ENCODE data around the gene HADH. TPM values are rescaled to one million over a fixed set of nuclear protein-coding genes. Genes with fewer than 3 reads are reported as not detected.

HADH gene
- total RNA-seq, 1 donor from 2014 or later: 44.1 TPM

DNA sequence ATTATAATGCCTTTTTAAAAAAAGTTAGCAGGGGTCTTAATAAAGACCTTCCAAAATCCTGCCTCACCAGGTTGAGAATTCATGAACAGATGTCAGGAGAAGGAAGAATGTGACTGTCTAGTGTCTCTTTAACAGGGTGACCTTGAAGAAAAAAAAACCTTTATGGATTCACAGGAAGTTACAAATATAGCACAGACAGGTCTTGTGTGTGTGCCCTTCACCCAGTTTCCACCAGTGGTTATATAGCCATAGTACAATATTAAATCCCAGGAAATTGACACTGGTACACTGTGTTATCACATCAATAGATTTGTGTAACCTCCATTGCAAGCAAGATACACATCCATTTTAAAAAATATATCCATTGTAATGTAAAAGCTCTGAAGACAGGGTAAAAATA lies 43.7 kb downstream of the HADH start:
- no peaks in the 10 kb centered on the region for H3K27me3 Mint-ChIP-seq
- DNase-seq (ENCODE audit: low spot score, unreplicated experiment): no peak
- no peaks in the 10 kb centered on the region for H3K9me3 Mint-ChIP-seq (ENCODE audit: low read depth)
- no peak overlapping the region for H3K4me3 Mint-ChIP-seq (ENCODE audit: low read depth)
- no peak overlapping the region for H3K27ac Mint-ChIP-seq
- no peak for TF ChIP-seq CTCF (IDR thresholded peaks at IDR 0.05; ENCODE audit: unreplicated experiment)
- peaks cover 23% of the 10 kb centered on the region for H3K36me3 Mint-ChIP-seq (ENCODE audit: insufficient read depth)
- H3K4me1 Mint-ChIP-seq (ENCODE audit: low read depth): no peaks in the 10 kb centered on the region

DNA sequence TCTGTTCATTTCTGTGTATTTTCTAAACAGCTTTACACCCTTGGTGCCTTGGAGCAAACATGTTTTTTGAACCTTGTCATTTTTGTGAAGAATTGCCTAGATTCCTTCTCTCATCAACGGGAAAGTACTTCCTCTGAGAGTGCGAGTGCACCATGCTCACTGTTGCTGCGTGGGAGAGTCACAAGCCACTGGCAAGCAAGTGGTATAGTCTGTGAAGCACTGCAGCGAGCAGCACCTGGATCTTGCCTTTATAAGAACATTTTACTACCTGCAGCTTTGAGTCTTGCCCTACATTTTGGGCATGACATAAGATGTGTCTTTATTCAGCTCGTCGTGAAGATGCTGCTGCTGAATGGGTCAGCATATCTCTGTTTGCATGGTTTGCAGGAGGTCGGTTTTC lies 44.9 kb downstream of the HADH start:
- Mint-ChIP-seq H3K36me3 (ENCODE audit: insufficient read depth) (peaks cover 19% of the 10 kb centered on the region), H3K27ac (no peak overlapping the region), H3K4me3 (ENCODE audit: low read depth) (no peak overlapping the region), H3K4me1 (ENCODE audit: low read depth) (no peaks in the 10 kb centered on the region), H3K9me3 (ENCODE audit: low read depth) (no peaks in the 10 kb centered on the region), H3K27me3 (no peaks in the 10 kb centered on the region)
- TF ChIP-seq CTCF (IDR thresholded peaks at IDR 0.05; ENCODE audit: unreplicated experiment): no peak
- DNase-seq (ENCODE audit: low spot score, unreplicated experiment): no peak

DNA sequence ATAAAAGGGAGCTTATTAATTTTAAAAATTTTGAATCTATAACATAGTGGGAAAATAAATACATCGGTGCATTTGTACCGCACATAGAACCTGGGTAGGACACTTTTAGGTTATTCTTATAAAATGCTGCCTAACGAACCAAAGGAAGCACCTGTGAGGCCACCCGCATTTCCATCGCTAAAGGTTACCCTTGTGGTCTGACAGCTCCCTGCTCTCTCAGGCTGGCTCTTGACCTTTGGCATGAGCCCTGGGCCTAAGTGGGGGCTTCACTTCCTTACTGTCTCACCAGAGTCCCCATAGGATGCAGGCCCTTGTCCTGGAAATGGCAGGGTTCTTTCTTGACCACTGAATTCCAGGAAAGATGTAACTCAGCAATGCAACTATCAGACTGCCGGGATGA lies 46.0 kb downstream of the HADH start:
- H3K27ac Mint-ChIP-seq: no peak overlapping the region
- H3K9me3 Mint-ChIP-seq (ENCODE audit: low read depth): no peaks in the 10 kb centered on the region
- no peak overlapping the region for H3K4me3 Mint-ChIP-seq (ENCODE audit: low read depth)
- H3K4me1 Mint-ChIP-seq (ENCODE audit: low read depth): no peaks in the 10 kb centered on the region
- TF ChIP-seq CTCF (IDR thresholded peaks at IDR 0.05; ENCODE audit: unreplicated experiment): no peak
- no peak for DNase-seq (ENCODE audit: low spot score, unreplicated experiment)
- H3K27me3 Mint-ChIP-seq: no peaks in the 10 kb centered on the region
- H3K36me3 Mint-ChIP-seq (ENCODE audit: insufficient read depth): peaks cover 13% of the 10 kb centered on the region

DNA sequence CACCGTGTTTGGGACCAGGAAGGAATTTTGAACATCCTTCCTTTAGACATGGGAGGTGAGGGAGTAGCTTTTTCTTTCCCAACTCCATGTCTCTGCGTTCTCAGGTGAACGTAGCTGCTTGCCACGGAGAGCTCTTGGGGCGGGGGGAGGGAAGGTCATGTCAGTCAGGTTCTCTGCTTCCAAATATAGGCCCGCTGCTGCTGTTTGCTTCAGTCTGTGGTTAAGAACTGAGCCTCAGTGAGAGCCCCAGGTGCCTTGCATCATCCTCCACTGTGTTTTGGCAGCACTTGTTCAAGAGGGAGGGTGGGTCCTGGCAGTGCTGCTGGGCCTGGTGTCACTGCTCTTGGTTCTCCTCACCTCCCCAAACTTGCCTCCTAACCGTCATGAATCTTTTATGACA lies 46.5 kb downstream of the HADH start:
- H3K27ac Mint-ChIP-seq: no peak overlapping the region
- no peak overlapping the region for H3K4me3 Mint-ChIP-seq (ENCODE audit: low read depth)

GRCh38 chr4:108037884-108038283 lies 48.2 kb downstream of the HADH start:
- Mint-ChIP-seq H3K4me3 (ENCODE audit: low read depth) (no peak overlapping the region), H3K4me1 (ENCODE audit: low read depth) (no peaks in the 10 kb centered on the region), H3K27me3 (no peaks in the 10 kb centered on the region), H3K27ac (no peak overlapping the region), H3K36me3 (ENCODE audit: insufficient read depth) (peaks cover 6% of the 10 kb centered on the region), H3K9me3 (ENCODE audit: low read depth) (no peaks in the 10 kb centered on the region)
- DNase-seq (ENCODE audit: low spot score, unreplicated experiment): no peak
- no peak for TF ChIP-seq CTCF (IDR thresholded peaks at IDR 0.05; ENCODE audit: unreplicated experiment)

More for the DNA sequence above, 46.5 kb downstream of the HADH start:
- H3K4me1 Mint-ChIP-seq (ENCODE audit: low read depth): no peaks in the 10 kb centered on the region
- no peaks in the 10 kb centered on the region for H3K9me3 Mint-ChIP-seq (ENCODE audit: low read depth)
- TF ChIP-seq CTCF (IDR thresholded peaks at IDR 0.05; ENCODE audit: unreplicated experiment): no peak
- H3K27me3 Mint-ChIP-seq: no peaks in the 10 kb centered on the region
- peaks cover 12% of the 10 kb centered on the region for H3K36me3 Mint-ChIP-seq (ENCODE audit: insufficient read depth)
- no peak for DNase-seq (ENCODE audit: low spot score, unreplicated experiment)

All from progenitor cell of endocrine pancreas (in vitro differentiated cells).